Lung (tissue), 12 donors: ENCODE data around the gene MYL5. TPM values are rescaled to one million over a fixed set of nuclear protein-coding genes. Genes with fewer than 3 reads are reported as not detected.

Experiments
- ATAC-seq: fragments of 200-7000 bp; cut with Tn5 transposase; one replicate; pipeline ENCODE4 v1.9.1; 2020; ENCODE audit warnings: moderate number of reproducible peaks; ENCODE audit not compliant: insufficient read depth, low FRiP score
- DNase-seq, 3 donors: peaks; one replicate each; pipeline ENCODE4 v3.0.0-alpha.2; 2013 to 2017
- H3K27ac ChIP-seq, 2 donors: one replicate each; pipeline ENCODE4 v1.5.1; 2013; ENCODE audit warnings: mild to moderate bottlenecking in 2 of 2, moderate library complexity in 2 of 2, control low read depth in 1 of 2, inconsistent platforms in 1 of 2, low read depth in 1 of 2, low read length in 1 of 2
- H3K27me3 ChIP-seq, 3 donors: one replicate each; pipeline ENCODE4 v1.5.1; 2013; ENCODE audit warnings: low read length in 2 of 3; ENCODE audit not compliant: control insufficient read depth in 3 of 3, insufficient read depth in 3 of 3
- H3K36me3 ChIP-seq, 4 donors: one replicate each; pipeline ENCODE4 v1.5.1; 2013; ENCODE audit warnings: low read length in 4 of 4, mild to moderate bottlenecking in 1 of 4, moderate library complexity in 1 of 4; ENCODE audit not compliant: control insufficient read depth in 4 of 4, insufficient read depth in 4 of 4
- H3K4me1 ChIP-seq, 5 donors: one replicate each; pipeline ENCODE4 v1.5.1; 2013; ENCODE audit warnings: low read length in 5 of 5, mild to moderate bottlenecking in 2 of 5, moderate library complexity in 1 of 5; ENCODE audit not compliant: control insufficient read depth in 5 of 5, insufficient read depth in 5 of 5
- H3K4me3 ChIP-seq: one replicate; pipeline ENCODE4 v1.5.1; 2013; ENCODE audit warnings: mild to moderate bottlenecking, control low read depth, moderate library complexity
- H3K9ac ChIP-seq, 2 donors: one replicate each; pipeline ENCODE4 v1.5.1; 2013; ENCODE audit warnings: low read length in 2 of 2, control low read depth in 1 of 2; ENCODE audit not compliant: insufficient read depth in 1 of 2
- H3K9me3 ChIP-seq, 4 donors: one replicate each; pipeline ENCODE4 v1.5.1; 2013; ENCODE audit warnings: low read length in 3 of 4, mild to moderate bottlenecking in 1 of 4, moderate library complexity in 1 of 4; ENCODE audit not compliant: control insufficient read depth in 4 of 4, insufficient read depth in 3 of 4
- CTCF ChIP-seq: IDR thresholded peaks from 2 replicates; pipeline ENCODE4 v1.5.1; 2012; ENCODE audit warnings: mild to moderate bottlenecking; ENCODE audit errors: control extremely low read depth, extremely low read depth
- WGBS, 2 donors: extraction: QIAGEN DNeasy Blood & Tissue Kit; methylation state at CpG; one replicate each; pipeline ENCODE4 v1.1.7; 2013; 5-methylcytosine and 5-hydroxymethylcytosine counted together
- polyA plus RNA-seq, 2 donors: library from polyadenylated mRNA; stranded (reverse); fragments of 200-250 nt; gene quantifications; one replicate each; pipeline ENCODE4 v1.2.1, GENCODE V29; 2013
- total RNA-seq, 2 donors: library from RNA; depleted of rRNA in 1 of 2; stranded (reverse); fragments of >200 nt in 1 of 2; gene quantifications; one replicate each; pipeline ENCODE4 v1.2.1, GENCODE V29; 2014 to 2021
- donor health status: control.
- donor health status: control.
- donor health status: Bipolar disorder and iron deficiency.
- donor health status: healthy.
- donor health status: DM: yes; HTN: yes; CAD: no.

MYL5 gene
- total and polyA plus RNA-seq, 4 donors: 5.6 to 20.0 (median 10.5) TPM

GRCh38 chr4:661231-661630 lies 13.1 kb upstream of the MYL5 start:
- no peaks in the 10 kb centered on the region for H3K9me3 ChIP-seq
- TF ChIP-seq CTCF: no peak
- DNase-seq: no peak
- WGBS, 2 donors: 88 to 97% methylated on average over 3 of the region's 3 CpGs
- H3K9ac ChIP-seq: no peak overlapping the region
- ATAC-seq: no peak
- H3K4me3 ChIP-seq: no peak overlapping the region
- H3K4me1 ChIP-seq: peaks cover 0 to 7% (median 0%) of the 10 kb centered on the region in 5 donors
- peaks cover 0 to 4% (median 0%) of the 10 kb centered on the region in 4 donors for H3K36me3 ChIP-seq
- no peaks in the 10 kb centered on the region for H3K27me3 ChIP-seq
- H3K27ac ChIP-seq: no peak overlapping the region

GRCh38 chr4:661881-662761 lies 12.2 kb upstream of the MYL5 start:
- TF ChIP-seq CTCF: no peak
- H3K4me3 ChIP-seq: no peak overlapping the region
- H3K9ac ChIP-seq: no peak overlapping the region
- H3K27me3 ChIP-seq: no peaks in the 10 kb centered on the region
- peaks cover 0 to 4% (median 0%) of the 10 kb centered on the region in 4 donors for H3K36me3 ChIP-seq
- H3K9me3 ChIP-seq: no peaks in the 10 kb centered on the region
- DNase-seq: no peak
- H3K27ac ChIP-seq: no peak overlapping the region
- 97 to 98% methylated on average over 40 to 42 of the region's 42 CpGs for WGBS, 2 donors
- H3K4me1 ChIP-seq: peaks cover 0 to 7% (median 0%) of the 10 kb centered on the region in 5 donors
- no peak for ATAC-seq

GRCh38 chr4:663046-663437 lies 11.3 kb upstream of the MYL5 start:
- 42 to 49% methylated on average over 20 of the region's 20 CpGs for WGBS, 2 donors
- H3K4me1 ChIP-seq: peaks cover 0 to 7% (median 0%) of the 10 kb centered on the region in 5 donors

More at GRCh38 chr4:663046-663437, 11.3 kb upstream of the MYL5 start:
- H3K4me3 ChIP-seq: peak overlapping the region; percentile 50
- H3K36me3 ChIP-seq: peaks cover 0 to 4% (median 0%) of the 10 kb centered on the region in 4 donors
- no peak overlapping the region for H3K27ac ChIP-seq
- H3K9ac ChIP-seq: peak overlapping the region; percentile 63 to 82
- H3K9me3 ChIP-seq: no peaks in the 10 kb centered on the region
- no peaks in the 10 kb centered on the region for H3K27me3 ChIP-seq
- no peak for TF ChIP-seq CTCF
- DNase-seq (no peak), ATAC-seq (no peak)
